ENCODE measurements around the gene ABCB11. TPM values are rescaled to one million over a fixed set of nuclear protein-coding genes. Genes with fewer than 3 reads are reported as not detected.

ABCB11 gene
- total RNA-seq, 1 donor from 2014 or later, result 0.25 TPM

DNA sequence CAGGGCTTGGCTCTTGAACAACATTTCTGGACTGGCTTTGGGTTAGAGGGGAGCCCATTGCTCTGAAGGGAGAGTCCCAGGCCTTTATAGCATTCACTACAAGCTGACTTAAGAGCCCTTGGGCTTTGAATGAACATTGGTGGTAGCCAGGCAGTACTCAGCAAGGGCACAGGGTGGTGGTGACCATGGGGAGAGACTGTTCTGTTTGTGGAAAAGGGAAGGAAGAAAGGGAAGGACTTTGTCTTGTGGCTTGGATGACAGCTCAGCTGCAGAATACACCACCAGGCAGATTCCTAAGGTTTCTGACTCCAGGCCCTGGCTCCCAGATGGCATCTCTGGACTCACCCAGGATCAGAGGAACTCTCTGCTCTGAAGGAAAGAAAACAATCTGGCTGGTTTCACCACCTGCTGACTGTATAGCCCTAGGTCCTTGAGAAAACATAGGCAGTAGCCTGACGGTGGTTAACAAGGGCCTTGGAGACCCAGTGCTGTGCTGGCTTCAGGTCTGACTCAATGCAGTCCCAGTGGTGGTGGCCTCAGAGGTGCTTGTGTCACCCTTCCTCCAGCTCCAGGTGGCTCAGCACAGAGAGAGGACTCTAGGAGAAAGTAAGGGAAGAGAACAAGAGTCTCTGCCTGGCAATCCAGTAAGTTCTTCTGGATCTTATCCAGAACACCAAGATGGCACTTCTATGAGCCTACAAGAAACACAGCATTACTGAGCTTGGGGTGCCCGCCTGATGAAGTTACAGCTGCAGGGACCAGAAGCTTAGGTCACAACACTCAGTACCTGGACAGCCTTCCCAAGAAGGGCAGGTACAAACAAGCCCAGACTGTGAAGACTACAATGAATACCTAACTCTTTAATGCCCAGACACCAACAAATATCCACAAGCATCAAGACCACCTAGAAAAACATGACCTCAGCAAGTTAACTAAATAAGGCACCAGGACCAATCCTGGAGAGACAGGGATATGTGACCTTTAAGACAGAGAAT, 16.4 kb upstream of the ABCB11 start:
- peak; percentile 35 for ATAC-seq
- DNase-seq, result no peak
- intact Hi-C loops (cut with micrococcal nuclease), result no loop called here

DNA sequence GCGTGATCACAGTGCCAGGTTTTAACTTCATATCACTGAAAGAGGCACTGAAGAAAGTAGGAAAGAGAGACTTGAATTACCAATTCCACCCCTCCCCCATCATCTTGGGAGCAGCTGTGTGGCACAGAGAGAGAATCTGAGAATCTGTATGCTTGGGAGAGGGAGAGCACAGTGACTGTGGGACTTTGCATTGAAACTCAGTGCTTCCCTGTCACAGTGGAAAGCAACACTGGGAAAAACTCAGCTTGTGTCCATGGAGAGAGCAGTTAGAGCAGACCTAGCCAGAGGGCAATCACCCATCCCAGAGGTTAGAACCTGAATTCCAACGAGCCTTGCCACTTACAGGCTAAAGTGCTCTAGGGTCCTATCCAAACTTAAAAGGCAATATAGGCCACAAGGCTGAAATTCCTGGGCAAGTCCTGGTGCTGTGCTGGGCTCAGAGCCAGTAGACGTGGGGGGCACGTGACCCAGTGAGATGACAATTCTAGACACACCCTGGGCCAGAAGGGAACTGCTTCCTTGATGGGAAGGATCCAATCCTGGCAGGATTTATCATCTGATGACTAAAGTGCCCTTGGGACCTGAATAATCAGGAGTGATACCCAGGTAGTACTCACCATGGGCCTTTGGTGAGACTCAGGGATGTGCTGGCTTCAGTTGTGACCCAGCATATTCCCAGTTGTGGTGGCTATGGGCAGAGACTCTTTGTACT, 15.5 kb upstream of the ABCB11 start:
- ATAC-seq, result no peak

DNA sequence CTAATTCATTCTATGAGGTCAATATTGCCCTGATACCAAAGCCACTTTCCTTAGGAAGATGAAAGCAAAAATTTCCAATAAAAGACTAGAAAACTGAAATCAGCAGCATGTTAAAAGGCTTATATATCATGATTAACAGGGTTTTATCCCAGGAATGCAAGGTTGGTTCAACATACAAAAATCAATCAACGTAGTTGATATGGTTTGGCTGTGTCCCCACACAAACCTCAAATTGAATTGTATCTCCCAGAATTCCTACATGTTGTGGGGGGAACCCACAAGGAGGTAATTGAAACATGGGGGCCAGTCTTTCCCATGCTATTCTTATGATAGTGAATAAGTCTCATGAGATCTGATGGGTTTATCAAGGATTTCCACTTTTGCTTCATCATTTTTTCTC, 11.7 kb upstream of the ABCB11 start:
- ATAC-seq, result no peak
- intact Hi-C loops (cut with micrococcal nuclease), result no loop called here
- no peak for DNase-seq

More for the DNA sequence above, 15.5 kb upstream of the ABCB11 start:
- DNase-seq, result no peak
- intact Hi-C loops (cut with micrococcal nuclease), result no loop called here

DNA sequence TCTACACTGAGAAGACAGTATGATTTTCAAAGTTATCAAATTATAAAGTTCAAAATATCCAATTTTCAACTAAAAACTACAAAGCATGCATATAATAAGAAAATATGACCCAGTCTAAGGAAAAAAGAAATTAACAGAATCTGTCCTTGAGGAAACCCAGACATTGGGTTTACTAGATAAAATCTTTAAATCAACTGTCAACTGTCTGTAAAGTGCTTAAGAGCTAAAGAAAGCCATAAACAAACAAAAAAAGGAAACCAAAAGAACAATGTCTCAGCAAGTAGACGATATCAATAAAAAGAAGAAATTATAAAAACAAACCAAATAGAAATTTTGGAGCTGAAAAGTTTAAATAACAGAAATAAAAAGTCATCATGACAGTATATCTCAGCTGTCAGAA, 10.5 kb upstream of the ABCB11 start:
- no peak for ATAC-seq
- no peak for DNase-seq
- intact Hi-C loops (cut with micrococcal nuclease), result no loop called here

DNA sequence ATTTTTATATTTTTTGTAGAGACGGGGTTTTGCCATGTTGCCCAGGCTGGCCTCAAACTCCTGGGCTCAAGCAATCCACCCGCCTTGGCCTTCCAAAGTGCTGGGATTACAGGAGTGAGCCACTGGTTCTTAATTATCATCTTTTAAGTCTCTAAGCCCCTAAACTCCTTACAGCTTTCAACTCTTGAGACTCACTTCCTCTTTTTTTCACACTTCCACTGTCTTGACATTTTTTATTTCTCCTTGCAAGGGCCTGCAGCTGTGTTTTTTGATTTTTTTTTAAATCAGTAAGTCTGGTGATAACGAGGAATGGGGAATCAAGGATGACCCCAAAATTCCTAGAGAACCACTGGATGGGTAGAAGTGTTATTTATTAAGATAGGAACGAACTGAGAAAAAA, 8.6 kb upstream of the ABCB11 start:
- intact Hi-C loops (cut with micrococcal nuclease), result no loop called here
- DNase-seq, result no peak
- no peak for ATAC-seq

DNA sequence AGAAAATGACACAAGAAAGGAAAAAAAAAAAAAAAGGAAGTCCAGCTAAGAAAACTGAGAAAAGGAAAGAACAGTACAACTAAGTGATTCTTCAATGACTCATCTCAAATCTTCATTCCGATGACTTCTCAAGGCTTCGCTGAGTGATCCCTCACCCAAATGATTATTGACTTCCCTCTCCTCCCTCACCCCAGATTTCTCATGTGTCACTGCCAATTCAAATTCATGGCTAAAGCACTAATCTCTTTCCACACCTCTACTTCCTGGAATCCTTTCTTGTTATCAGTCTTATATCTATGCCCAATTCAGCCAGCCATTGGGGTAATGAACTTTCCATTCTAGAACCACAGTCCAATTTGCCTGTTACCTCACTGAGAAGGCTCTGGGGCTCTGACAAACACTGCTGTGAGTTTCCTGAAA, 7.2 kb upstream of the ABCB11 start:
- no peak for DNase-seq
- intact Hi-C loops (cut with micrococcal nuclease), result no loop called here
- ATAC-seq, result no peak

DNA sequence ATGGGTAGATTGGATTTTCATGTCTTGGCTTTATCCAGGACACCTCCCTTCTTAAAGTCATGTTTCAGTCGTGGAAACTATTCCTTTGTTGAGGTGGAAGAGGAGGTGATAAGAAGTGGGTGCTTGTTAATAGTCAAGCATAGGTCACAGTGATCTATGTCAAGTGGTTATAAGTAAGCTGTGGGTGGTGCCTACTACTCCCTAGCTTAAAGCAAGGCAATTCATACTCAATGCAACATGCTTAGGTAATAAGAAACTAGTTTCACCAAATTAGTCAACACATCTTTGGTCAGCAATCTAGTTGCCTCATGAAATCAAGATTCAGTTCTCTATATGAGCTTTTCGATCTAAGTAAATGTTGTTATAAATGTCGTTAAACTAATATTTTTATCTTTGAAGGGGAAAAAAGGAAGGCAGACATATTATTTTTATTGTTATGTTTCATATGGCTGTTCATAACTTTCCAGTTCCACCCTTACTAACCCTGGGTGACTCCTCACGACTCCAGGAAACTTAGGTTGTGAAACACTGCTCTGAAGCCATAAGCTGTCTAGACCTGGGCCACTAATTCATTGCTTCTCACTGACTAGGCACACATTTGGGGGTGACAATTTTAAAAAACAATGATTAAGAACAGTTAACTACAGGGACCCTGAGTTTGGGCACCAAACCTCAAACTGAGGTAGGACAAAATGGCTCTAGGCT, 5.8 kb upstream of the ABCB11 start:
- no peak for DNase-seq
- intact Hi-C loops (cut with micrococcal nuclease), result no loop called here
- no peak for ATAC-seq

DNA sequence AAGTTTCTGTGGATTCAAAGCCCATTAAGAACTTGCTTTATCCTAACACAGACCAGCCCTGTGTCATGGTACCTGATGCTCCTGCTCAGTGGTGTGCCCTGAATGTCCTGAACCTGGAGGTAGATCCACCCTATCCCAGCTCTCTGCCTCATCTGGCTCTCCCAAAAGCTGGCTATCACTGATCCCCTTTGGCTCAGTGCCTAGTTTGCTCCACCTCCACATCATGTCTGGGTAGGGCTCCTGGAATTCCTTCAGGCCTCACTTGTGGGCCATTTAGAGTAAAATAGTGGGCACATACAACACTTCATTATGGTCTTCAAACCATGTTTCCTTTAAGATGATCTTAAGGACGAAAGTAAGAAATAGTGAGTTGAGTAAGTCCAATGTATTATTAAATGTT, 4.8 kb upstream of the ABCB11 start:
- intact Hi-C loops (cut with micrococcal nuclease), result no loop called here
- ATAC-seq, result no peak
- DNase-seq, result no peak

DNA sequence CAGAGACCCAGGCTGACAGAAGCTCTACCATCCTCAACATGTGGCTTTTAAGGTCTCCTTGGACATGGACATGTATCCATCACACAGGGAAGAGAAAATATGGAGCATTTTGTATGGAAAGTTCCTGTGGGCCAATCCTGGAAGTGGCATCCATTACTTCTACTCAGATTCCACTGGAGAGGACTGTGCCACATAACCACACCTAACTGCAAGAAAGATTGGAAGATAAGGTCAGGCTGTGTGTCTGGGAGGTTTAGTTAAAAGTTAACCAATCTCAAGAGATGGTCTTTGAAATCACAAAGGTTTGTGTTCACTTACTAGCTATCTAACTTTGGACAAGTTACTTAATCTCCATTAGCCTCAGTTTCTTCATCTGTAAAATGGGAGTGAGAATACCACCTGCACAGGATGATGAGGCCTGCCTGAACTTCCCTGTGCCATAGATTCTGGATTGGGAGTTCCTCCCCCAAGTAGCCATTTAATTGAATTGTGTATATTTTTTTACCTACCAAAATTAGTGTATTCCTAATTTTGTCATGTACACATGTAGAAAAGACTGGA, 3.9 kb upstream of the ABCB11 start:
- ATAC-seq, result no peak

DNA sequence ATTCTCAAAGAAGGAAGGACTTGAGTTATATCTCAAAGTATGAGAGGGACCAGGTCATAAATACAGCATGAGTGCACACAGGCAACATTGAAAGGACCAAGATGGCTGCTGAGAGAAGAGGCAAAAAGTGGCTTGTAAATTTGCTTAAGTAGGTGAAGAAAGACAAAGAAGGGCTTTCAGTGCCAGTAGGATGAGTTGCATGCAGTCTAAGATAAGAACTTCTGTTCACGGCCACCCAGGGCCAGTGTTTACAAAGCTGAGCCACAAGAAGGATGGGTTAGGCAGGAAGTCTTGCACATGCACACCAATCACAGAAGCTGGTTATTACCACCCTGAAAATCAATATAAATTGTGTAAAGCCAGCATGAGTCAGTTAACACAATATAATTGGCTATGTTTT, 3.1 kb upstream of the ABCB11 start:
- intact Hi-C loops (cut with micrococcal nuclease), result no loop called here
- no peak for DNase-seq
- no peak for ATAC-seq

More for the DNA sequence above, 3.9 kb upstream of the ABCB11 start:
- DNase-seq, result no peak
- intact Hi-C loops (cut with micrococcal nuclease), result no loop called here

DNA sequence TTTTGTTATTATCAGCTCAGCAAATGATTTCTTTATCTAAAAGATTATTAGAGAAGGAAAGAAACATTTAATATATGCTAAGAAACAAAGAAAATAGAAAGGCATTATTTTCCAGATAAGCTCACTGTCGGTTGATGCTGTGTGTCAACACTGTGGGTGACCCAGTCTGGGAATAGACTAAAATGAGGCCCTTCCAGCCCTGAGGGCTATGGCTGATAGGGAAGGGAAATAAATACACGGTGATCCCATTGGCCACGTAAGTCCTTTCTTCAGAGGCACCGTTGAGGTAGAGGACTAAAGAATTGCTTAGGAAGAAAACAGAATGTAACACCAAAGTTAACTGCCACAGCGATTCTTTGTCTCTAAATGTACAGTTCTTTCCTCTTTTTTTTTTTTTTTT, 1.8 kb downstream of the ABCB11 start:
- DNase-seq (no peak), ATAC-seq (peak; percentile 48)
- intact Hi-C loops (cut with micrococcal nuclease), result no loop called here

DNA sequence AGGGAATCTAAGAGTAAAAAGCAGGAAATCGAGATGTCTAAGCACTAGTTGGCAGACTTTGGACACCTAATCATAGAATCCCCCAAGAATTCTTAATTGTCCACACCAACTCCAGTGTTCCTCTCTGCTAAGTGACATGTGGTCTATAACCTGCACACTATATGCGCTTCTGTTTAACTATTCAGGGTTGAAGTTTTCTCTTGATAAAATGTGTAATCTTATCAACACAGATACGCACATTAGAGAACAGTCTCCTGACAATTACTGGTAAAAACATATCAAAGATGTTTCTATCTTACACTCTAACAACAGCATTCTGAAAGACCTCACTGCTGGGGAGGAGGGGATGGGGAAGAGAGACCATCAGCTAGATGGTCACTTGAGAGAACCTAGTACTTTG, 3.9 kb downstream of the ABCB11 start:
- ATAC-seq, result no peak
- intact Hi-C loops (cut with micrococcal nuclease), result no loop called here

DNA sequence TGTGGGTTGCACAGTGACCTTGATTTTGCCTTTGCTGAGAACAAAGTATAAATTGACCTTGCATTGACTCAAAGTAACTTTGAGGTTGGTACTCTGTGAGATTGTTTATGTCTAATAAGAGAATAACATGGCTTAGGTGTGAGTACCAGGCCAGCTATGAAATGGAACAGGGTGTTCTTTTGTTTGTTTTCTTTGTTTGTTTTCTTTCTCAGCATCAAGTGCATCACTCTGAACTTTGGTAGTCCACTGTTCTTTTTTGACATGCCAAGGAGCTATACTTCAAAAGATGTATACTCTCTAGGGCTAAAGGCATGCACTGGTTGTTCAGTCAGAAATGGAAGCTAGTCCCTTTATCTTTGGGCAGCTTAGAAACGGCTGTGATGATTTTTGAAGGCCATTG, 5.1 kb downstream of the ABCB11 start:
- no peak for ATAC-seq
- no peak for DNase-seq
- intact Hi-C loops (cut with micrococcal nuclease), result no loop called here

More for the DNA sequence above, 3.9 kb downstream of the ABCB11 start:
- no peak for DNase-seq

DNA sequence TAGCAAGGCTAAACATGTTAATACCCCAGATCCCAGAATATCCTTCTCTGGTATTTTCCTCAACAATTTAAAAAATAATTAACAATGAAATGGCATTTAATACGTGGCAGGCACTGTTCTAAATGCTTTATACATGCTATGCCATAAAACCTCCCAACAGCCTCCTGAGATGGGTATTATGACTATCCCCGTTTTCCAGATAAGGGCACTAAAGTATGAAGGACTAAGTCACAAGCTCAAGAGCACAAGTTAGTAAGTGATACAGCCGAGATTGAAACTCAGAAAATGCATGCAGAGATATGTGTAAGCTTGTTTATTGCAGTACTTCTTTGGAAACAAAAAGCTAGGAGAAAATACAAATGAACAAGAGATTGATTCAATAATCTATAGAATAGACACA, 8.0 kb downstream of the ABCB11 start:
- DNase-seq (no peak), ATAC-seq (no peak)
- intact Hi-C loops (cut with micrococcal nuclease), result no loop called here

DNA sequence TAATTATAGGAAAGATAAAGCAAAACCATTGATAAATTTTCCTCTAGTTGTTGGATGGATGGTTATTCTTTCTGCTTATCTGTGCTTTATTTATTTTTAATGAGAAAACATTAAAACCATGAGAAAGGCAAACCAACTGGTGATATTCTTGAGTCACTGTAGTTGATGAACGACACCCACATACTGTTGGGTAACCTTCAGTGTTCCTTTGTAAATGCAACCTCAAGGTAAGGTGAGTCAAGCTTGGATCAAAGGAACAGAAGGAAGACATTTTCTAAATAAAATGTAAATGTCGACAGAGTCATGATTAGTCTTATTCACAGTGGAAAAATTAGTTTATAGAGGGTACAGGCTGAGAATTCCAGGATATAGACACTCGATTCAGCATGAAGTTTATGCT, 12.7 kb downstream of the ABCB11 start:
- DNase-seq (no peak), ATAC-seq (no peak)
- intact Hi-C loops (cut with micrococcal nuclease), result no loop called here

DNA sequence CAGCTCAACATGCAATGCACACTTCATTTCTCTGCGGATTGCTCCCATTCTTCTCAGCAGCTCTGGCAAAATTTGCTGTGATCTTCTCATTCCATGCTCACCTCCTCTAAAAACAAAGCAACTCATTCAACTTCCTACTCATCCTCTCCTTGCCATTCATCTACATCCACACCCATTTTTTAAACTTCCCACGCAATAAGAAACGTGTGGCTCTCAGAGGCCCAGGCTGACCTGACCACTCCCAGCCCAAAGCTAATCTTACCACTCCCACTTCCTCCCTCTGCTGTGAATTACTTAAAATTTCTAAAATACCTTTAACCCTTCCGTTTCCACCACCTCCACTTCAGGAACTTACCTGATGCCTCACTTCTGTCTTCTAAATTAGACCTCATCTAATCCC, 15.2 kb downstream of the ABCB11 start:
- no peak for DNase-seq
- intact Hi-C loops (cut with micrococcal nuclease), result no loop called here
- no peak for ATAC-seq

DNA sequence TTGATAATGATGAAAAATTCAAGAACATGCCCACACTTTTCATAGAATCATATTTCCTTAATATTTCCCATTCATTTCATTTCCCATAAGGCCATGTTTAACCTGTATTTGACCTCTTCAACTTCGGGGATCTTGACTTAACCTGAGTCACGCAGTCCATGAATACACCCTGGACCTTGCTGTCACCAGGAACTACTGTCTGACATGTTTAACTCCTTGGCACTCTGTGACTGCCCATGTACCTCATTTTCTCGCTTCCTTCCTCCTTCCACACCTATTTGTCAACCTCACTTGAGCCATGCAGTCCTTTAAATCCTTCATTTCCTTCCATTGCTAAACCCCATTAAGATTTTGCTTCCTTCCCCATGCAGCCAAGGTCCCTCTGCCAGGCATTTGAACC, 16.3 kb downstream of the ABCB11 start:
- no peak for ATAC-seq
- no peak for DNase-seq
- intact Hi-C loops (cut with micrococcal nuclease), result no loop called here

DNA sequence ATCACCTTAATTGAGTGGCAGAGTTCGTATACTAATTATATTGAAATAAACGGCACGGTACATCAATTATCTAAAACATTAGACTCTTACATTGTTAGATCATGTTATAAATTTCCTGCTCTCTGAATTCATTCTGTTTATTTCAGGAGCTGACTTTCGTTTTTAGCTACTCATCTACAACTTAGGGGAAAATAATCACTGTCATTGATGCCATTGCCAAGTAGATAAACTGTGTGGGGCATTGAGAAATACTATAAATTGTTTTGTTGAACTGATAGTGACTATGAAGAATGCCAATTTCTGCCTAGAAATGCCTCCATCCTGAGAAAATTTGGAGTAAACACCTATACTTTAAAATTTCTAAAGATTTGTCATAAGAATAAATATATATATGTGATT, 17.5 kb downstream of the ABCB11 start:
- no peak for DNase-seq
- intact Hi-C loops (cut with micrococcal nuclease), result no loop called here
- ATAC-seq, result no peak

DNA sequence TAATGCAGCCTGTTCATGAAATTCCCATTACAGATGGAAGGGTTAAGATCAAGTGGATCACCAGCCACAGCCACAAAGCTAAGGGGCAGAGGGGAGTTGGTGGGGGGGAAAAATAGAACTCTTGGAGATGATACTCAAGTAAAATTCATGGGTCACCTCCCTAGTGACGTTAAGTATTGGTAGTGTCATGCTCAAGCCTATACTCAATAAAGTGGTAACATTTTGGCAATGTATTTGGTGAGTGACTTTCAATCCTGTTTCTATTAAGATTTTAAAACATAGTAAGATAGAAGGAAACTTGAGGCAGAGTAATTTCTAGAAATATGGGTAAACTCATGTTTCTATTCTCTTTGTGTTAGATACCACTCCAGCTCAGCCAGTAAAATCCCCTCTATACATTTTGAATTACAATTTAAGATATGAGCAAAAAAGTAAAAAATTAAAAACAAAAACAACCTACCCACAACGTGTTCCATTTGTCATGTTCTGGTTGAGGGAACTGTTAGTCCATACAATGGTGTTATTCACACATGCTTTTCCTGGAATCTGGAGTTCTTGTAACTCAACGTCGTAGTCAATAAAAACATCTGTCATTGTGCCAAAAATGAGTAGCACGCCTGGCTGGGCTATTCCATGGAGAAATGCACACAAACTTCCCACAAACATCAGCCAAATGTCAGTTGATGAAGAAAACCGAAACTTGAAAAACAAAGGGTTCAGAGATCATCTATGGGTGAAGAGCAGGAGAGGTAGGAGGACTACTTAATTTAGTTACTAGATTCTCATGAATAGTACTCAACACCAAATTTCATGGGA, 18.1 kb downstream of the ABCB11 start:
- ATAC-seq (peak; percentile 36), DNase-seq (no peak)
- intact Hi-C loops (cut with micrococcal nuclease), result no loop called here

Data from left ventricle myocardium superior (tissue), 1 donor.